Heart right ventricle (tissue), 16 donors: ENCODE measurements around the gene PTPRS. TPM values are rescaled to one million over a fixed set of nuclear protein-coding genes. Genes with fewer than 3 reads are reported as not detected.

ENCODE experiments used
- ATAC-seq, 8 donors: fragments of 200-7000 bp; cut with Tn5 transposase; one replicate each; pipeline ENCODE4 v1.9.1; 2020; ENCODE audit warnings: mild to moderate bottlenecking in 8 of 8, moderate library complexity in 8 of 8, moderate number of reproducible peaks in 1 of 8
- DNase-seq, 2 donors: peaks; one replicate each; pipeline ENCODE4 v3.0.0-alpha.2; 2020
- H3K27ac ChIP-seq, 10 donors: fragments of 200-600 bp; sonication (generic) in 2 of 10; one replicate each; pipeline versions ENCODE4 v1.5.0 to v1.8.0; 2020 to 2022; ENCODE audit warnings: mild to moderate bottlenecking in 3 of 10
- H3K27me3 ChIP-seq, 7 donors: fragments of 200-600 bp; one replicate each; pipeline ENCODE4 v1.8.0; 2021 to 2022; ENCODE audit warnings: mild to moderate bottlenecking in 2 of 7
- H3K36me3 ChIP-seq, 9 donors: fragments of 200-600 bp; sonication (generic) in 1 of 9; one replicate each; pipeline versions ENCODE4 v1.5.0 to v1.8.0; 2020 to 2022; ENCODE audit warnings: mild to moderate bottlenecking in 2 of 9
- H3K4me1 ChIP-seq, 9 donors: fragments of 200-600 bp; sonication (generic) in 1 of 9; one replicate each; pipeline versions ENCODE4 v1.5.0 to v1.8.0; 2020 to 2022; ENCODE audit warnings: mild to moderate bottlenecking in 4 of 9
- H3K4me3 ChIP-seq, 10 donors: fragments of 200-600 bp; sonication (generic) in 2 of 10; one replicate each; pipeline versions ENCODE4 v1.5.0 to v1.8.0; 2020 to 2022; ENCODE audit warnings: mild to moderate bottlenecking in 7 of 10, moderate library complexity in 2 of 10
- H3K9me3 ChIP-seq, 11 donors: fragments of 200-600 bp in 10 of 11; sonication (generic) in 2 of 11; one replicate each; pipeline versions ENCODE4 v1.5.0 to v1.8.0; 2013 to 2022; ENCODE audit warnings: mild to moderate bottlenecking in 2 of 11, control low read depth in 1 of 11, moderate library complexity in 1 of 11
- WGBS, 2 donors: extraction: QIAGEN DNeasy Blood & Tissue Kit; methylation state at CpG; one replicate each; pipeline ENCODE4 v1.1.7; 2013; ENCODE audit warnings: inconsistent platforms in 1 of 2; 5-methylcytosine and 5-hydroxymethylcytosine counted together
- intact Hi-C, 10 donors: fragments of 100-400 bp; cut with DNase I; formaldehyde crosslinking; loops; one replicate each; pipeline versions ENCODE4 v1.11.1 to v1.14.2; 2022
- polyA plus RNA-seq, 2 donors: library from polyadenylated mRNA; stranded (reverse); fragments of 200-250 nt; gene quantifications; one replicate each; pipeline ENCODE4 v1.2.3, GENCODE V29; 2013
- total RNA-seq, 10 donors: library from RNA; stranded (reverse); fragmentation: NEBNext Ultra II Directional in 3 of 10; extraction: Animal tissue kit (Norgen Biotek cat#: 25700) in 3 of 10; gene quantifications; one replicate each; pipeline versions ENCODE4 v1.2.1 to v1.2.4, GENCODE V29; 2021 to 2023
- TF ChIP-seq, protein P1 (sequence below), 9 donors: fragments of 200-600 bp; sonication (generic) in 2 of 9; IDR thresholded peaks; one replicate each; pipeline versions ENCODE4 v1.5.0 to v1.8.0; 2021 to 2022; ENCODE audit warnings: antibody characterized with exemption in 9 of 9, mild to moderate bottlenecking in 5 of 9, moderate library complexity in 1 of 9
- donor health status: Arrhythmogenic right ventricular cardiomyopathy.
- donor health status: ischemic (EF 13 %, LVEDD 7.1; RV severe dilation, severe dysfunction).
- donor health status: healthy with polysubstance abuse.
- donor health status: DM: no; HTN: yes; CAD: no.
- donor health status: DM: no; HTN: no; CAD: no.
- donor health status: ischemic (EF 25% LVEDD 6.9; RV normal size, moderate dysfunction).
- donor health status: ischemic (EF 25% LVEDD 5.7; RV mildly dilated, moderate dysfunction).
- donor health status: healthy.
- donor health status: DM: yes; HTN: yes; CAD: no.
- donor health status: Ischemic cardiomyopathy.
- donor health status: ischemic (EF 35%, LVEDD 5.7; RV mildly dilated, moderate dysfunction).
- donor health status: nonischemic (EF 11% LVEDD 7.7; RV severe dilation, severe dysfunction).
- donor health status: DM: yes; HTN: yes; CAD: no.
- donor health status: PGD.
- donor health status: ischemic (EF 29% LVEDD 5.4; RV normal size, mild dysfunction).
- donor health status: nonischemic (EF 23%, LVEDD 6.1; RV moderate dilation, normal function).

PTPRS gene
- total and polyA plus RNA-seq, 12 donors: 4.9 to 74.7 (median 29.4) TPM

DNA sequence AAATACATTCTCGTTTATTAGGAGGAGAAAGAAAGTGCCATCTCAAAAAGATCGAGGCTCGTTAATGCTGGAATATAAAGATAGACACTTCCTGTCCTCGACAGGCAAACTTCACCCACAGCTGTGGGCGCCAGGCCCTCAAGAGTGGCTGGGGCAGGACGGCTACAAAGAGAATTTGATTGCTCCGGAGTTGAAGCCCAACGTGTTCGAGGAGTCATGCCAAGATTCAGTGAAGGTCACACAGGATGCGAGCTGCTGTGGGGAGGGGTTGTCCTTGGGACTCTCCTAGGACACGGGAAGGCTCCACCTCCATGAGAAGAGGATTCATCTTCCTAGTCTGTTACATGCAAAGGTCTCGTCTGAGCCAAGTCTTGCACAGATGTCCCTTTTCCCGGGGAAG is 16.3 kb upstream of the PTPRS start:
- ATAC-seq: no peak
- H3K4me1 ChIP-seq: no peaks in the 10 kb centered on the region
- no peak overlapping the region for H3K4me3 ChIP-seq
- no peaks in the 10 kb centered on the region for H3K36me3 ChIP-seq
- peaks cover 0 to 75% (median 44%) of the 10 kb centered on the region in 7 donors for H3K27me3 ChIP-seq
- H3K27ac ChIP-seq: no peak overlapping the region
- intact Hi-C loops: no loop called here
- no peaks in the 10 kb centered on the region for H3K9me3 ChIP-seq
- 25 to 26% methylated on average over 13 of the region's 13 CpGs for WGBS, 2 donors
- TF ChIP-seq, protein P1, sequence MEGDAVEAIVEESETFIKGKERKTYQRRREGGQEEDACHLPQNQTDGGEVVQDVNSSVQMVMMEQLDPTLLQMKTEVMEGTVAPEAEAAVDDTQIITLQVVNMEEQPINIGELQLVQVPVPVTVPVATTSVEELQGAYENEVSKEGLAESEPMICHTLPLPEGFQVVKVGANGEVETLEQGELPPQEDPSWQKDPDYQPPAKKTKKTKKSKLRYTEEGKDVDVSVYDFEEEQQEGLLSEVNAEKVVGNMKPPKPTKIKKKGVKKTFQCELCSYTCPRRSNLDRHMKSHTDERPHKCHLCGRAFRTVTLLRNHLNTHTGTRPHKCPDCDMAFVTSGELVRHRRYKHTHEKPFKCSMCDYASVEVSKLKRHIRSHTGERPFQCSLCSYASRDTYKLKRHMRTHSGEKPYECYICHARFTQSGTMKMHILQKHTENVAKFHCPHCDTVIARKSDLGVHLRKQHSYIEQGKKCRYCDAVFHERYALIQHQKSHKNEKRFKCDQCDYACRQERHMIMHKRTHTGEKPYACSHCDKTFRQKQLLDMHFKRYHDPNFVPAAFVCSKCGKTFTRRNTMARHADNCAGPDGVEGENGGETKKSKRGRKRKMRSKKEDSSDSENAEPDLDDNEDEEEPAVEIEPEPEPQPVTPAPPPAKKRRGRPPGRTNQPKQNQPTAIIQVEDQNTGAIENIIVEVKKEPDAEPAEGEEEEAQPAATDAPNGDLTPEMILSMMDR (IDR thresholded peaks at IDR 0.05): no peak
- DNase-seq: no peak

- intact Hi-C loops: no loop called here
- 79 to 82% methylated on average over 5 of the region's 5 CpGs for WGBS, 2 donors
- no peak overlapping the region for H3K4me3 ChIP-seq
- ATAC-seq (no peak), DNase-seq (no peak)
- no peaks in the 10 kb centered on the region for H3K9me3 ChIP-seq
- TF ChIP-seq, protein P1 (IDR thresholded peaks at IDR 0.05): no peak
- H3K4me1 ChIP-seq: no peaks in the 10 kb centered on the region
- H3K27ac ChIP-seq: no peak overlapping the region
- H3K36me3 ChIP-seq: no peaks in the 10 kb centered on the region
- H3K27me3 ChIP-seq: peaks cover 0 to 78% (median 44%) of the 10 kb centered on the region in 7 donors
Observed at GRCh38 chr19:5356428-5356827, 15.8 kb upstream of the PTPRS start.

- Histone ChIP-seq H3K27ac (no peak overlapping the region), H3K27me3 (peaks cover 0 to 77% (median 44%) of the 10 kb centered on the region in 7 donors), H3K4me3 (no peak overlapping the region), H3K36me3 (no peaks in the 10 kb centered on the region), H3K9me3 (no peaks in the 10 kb centered on the region), H3K4me1 (no peaks in the 10 kb centered on the region)
- WGBS, 2 donors: 59 to 67% methylated on average over 5 of the region's 5 CpGs
- intact Hi-C loops: no loop called here
- no peak for ATAC-seq
- no peak for DNase-seq
- TF ChIP-seq, protein P1 (IDR thresholded peaks at IDR 0.05): no peak
Observed at GRCh38 chr19:5355693-5356092, 15.1 kb upstream of the PTPRS start.

- ATAC-seq (peak in 1 of 8 donors; percentile 37), DNase-seq (no peak)
- Histone ChIP-seq H3K4me3 (no peak overlapping the region), H3K27ac (no peak overlapping the region), H3K27me3 (peaks cover 0 to 74% (median 39%) of the 10 kb centered on the region in 7 donors), H3K36me3 (no peaks in the 10 kb centered on the region), H3K9me3 (no peaks in the 10 kb centered on the region), H3K4me1 (no peaks in the 10 kb centered on the region)
- intact Hi-C loops: no loop called here
- TF ChIP-seq, protein P1 (IDR thresholded peaks at IDR 0.05): no peak
- WGBS, 2 donors: 52 to 63% methylated on average over 9 of the region's 9 CpGs
Observed at GRCh38 chr19:5355076-5355475, 14.5 kb upstream of the PTPRS start.
